Transverse colon (tissue), 4 donors: ENCODE measurements around the gene TP53BP2. TPM values are rescaled to one million over a fixed set of nuclear protein-coding genes. Genes with fewer than 3 reads are reported as not detected.

ENCODE experiments used
- DNase-seq: peaks from one replicate; pipeline ENCODE4 v3.0.0-alpha.2; 2019
- H3K27ac ChIP-seq, 4 donors: fragments of 200-600 bp; sonication (generic); 2 replicates each; pipeline ENCODE4 v1.5.1; 2016 to 2018; ENCODE audit warnings: inconsistent platforms in 4 of 4
- H3K27me3 ChIP-seq: fragments of 200-600 bp; sonication (generic); 2 replicates; pipeline ENCODE4 v1.5.1; 2017; ENCODE audit warnings: inconsistent platforms
- H3K36me3 ChIP-seq, 4 donors: fragments of 200-600 bp; sonication (generic); 2 replicates each; pipeline ENCODE4 v1.5.1; 2017 to 2019; ENCODE audit warnings: inconsistent platforms in 4 of 4
- H3K4me1 ChIP-seq, 4 donors: fragments of 200-600 bp; sonication (generic); 2 replicates each; pipeline ENCODE4 v1.5.1; 2017 to 2020; ENCODE audit warnings: inconsistent platforms in 4 of 4
- H3K4me3 ChIP-seq, 4 donors: fragments of 200-600 bp; sonication (generic); 1 replicate in 1 of 4; 2 replicates in 3 of 4; pipeline versions ENCODE4 v1.5.1 to v1.6.1; 2017 to 2019; ENCODE audit warnings: inconsistent platforms in 4 of 4
- H3K9me3 ChIP-seq, 2 donors: fragments of 200-600 bp; sonication (generic); 2 replicates each; pipeline ENCODE4 v1.5.1; 2017 to 2019; ENCODE audit warnings: inconsistent platforms in 2 of 2
- CTCF ChIP-seq, 5 experiments: fragments of 200-600 bp in 3 of 5; fragments of 450-650 bp in 2 of 5; sonication (generic) in 3 of 5; IDR thresholded peaks; 1 replicate in 2 of 5; 2 replicates in 3 of 5; pipeline ENCODE4 v1.5.1; 2016 to 2017; ENCODE audit warnings: antibody characterized with exemption in 5 of 5, inconsistent platforms in 3 of 5, mild to moderate bottlenecking in 2 of 5, moderate library complexity in 1 of 5
- EP300 ChIP-seq: sonication (generic); formaldehyde crosslinking; IDR thresholded peaks from one replicate; pipeline ENCODE4 v1.6.1; 2017; ENCODE audit warnings: antibody characterized with exemption, low read depth
- POLR2A ChIP-seq: fragments of 450-650 bp; IDR thresholded peaks from one replicate; pipeline ENCODE4 v1.6.1; 2016; ENCODE audit warnings: antibody characterized with exemption, mild to moderate bottlenecking, moderate library complexity
- POLR2AphosphoS5 ChIP-seq, 3 donors: sonication (generic); formaldehyde crosslinking; IDR thresholded peaks; one replicate each; pipeline ENCODE4 v1.6.1; 2016; ENCODE audit warnings: antibody characterized with exemption in 3 of 3
- WGBS, 2 donors: methylation state at CpG; one replicate each; pipeline ENCODE4 v1.1.5; 2018; ENCODE audit warnings: low coverage in 1 of 2; 5-methylcytosine and 5-hydroxymethylcytosine counted together
- in situ Hi-C, 4 donors: fragments of 200-750 bp; cut with MboI; loops; one replicate each; pipeline versions ENCODE4 v1.15.0 to v1.15.1; 2017; ENCODE audit warnings: low sequenced_read_pairs in 3 of 4, low pct_ligation_motif_present in 1 of 4, low pct_unique_long_range_greater_than_20kb in 1 of 4
- intact Hi-C: fragments of 100-400 bp; cut with DNase I; formaldehyde crosslinking; loops from one replicate; pipeline ENCODE4 v1.15.1; 2023; ENCODE audit warnings: low total_unique reads
- total RNA-seq, 4 donors: library from RNA; depleted of rRNA; stranded (reverse); fragments of >200 nt; gene quantifications; one replicate each; pipeline ENCODE4 v1.1.0, GENCODE V29; 2016

The TP53BP2 gene
- total RNA-seq, 4 donors from 2014 or later, result 11.9 to 82.7 (median 31.2) TPM

DNA sequence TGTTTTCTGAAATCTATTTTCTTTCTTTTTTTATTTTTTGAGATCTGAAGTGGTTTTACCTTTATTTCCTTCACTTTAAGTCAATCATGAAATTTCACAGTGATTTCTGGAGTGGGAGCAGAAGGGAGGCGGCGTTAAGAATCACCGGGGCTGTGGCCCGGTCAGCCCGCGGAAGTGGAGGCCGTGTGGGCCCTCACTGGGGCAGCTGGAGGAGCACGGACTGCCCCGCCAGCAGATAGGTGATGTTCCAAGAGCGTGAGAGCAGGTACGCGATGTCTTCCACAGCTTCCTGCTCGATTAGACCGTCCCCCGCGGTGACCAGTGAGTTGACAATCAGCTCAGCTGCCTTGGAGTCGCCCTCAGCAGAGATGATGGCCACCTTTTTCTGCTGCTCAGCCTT lies 10.6 kb upstream of the TP53BP2 start:
- Histone ChIP-seq H3K27ac (no peak overlapping the region), H3K4me3 (no peak overlapping the region), H3K36me3 (no peaks in the 10 kb centered on the region), H3K27me3 (no peaks in the 10 kb centered on the region), H3K9me3 (no peaks in the 10 kb centered on the region), H3K4me1 (no peaks in the 10 kb centered on the region)
- no peak for DNase-seq
- intact Hi-C loops (no loop called here), in situ Hi-C loops (no loop called here)
- 95% methylated on average over 17 of the region's 17 CpGs; no CpG with 5 or more reads in 1 of the 2 donors for WGBS, 2 donors
- no peak for TF ChIP-seq EP300
- TF ChIP-seq POLR2A, result no peak

DNA sequence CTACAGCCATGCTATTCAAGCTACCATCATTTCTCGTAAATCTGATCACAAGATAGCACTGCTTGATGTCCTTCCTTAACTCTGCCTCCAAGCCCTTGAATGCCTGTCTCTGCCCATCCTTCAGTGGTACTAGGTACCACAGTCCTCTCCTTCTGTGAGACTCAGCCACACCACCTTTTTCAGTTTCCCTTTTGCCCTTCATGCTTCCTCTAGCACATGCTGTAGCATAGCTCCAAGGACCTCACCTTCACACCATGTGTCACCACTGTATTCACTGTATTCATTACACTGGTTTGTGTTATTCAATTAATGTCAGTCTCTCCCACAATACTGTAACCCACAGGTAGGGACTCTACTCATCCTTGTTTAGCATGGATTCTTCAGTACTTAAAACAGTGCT lies 8.0 kb upstream of the TP53BP2 start:
- H3K4me3 ChIP-seq, result no peak overlapping the region
- WGBS, 2 donors, result 91 to 100% methylated on average over 1 of the region's 1 CpG
- DNase-seq, result no peak
- H3K4me1 ChIP-seq, result no peaks in the 10 kb centered on the region
- no peaks in the 10 kb centered on the region for H3K27me3 ChIP-seq
- in situ Hi-C loops (no loop called here), intact Hi-C loops (no loop called here)
- TF ChIP-seq POLR2A, result no peak
- TF ChIP-seq POLR2AphosphoS5 (IDR thresholded peaks at IDR 0.05), result no peak
- TF ChIP-seq EP300, result no peak
- no peak for TF ChIP-seq CTCF (IDR thresholded peaks at IDR 0.05)
- no peaks in the 10 kb centered on the region for H3K36me3 ChIP-seq
- H3K27ac ChIP-seq, result no peak overlapping the region
- no peaks in the 10 kb centered on the region for H3K9me3 ChIP-seq

DNA sequence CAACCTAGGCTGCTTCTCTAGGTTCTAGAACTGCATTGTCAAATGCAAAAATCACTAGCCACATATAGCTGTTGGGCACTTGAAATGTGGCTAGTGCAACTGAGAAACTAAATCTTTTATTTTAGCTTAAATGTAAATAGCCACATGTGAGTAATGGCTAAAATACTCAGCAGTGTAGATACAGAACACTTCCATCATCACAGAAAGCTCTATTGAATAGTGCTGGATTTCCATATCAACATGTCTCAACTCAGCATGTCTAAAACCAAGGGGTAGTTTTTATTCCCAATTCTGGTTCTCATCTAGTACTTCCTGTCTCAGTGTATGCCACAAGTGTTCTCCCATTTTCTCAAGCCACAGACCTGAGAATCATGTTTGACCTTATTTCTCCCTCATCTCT lies 7.5 kb upstream of the TP53BP2 start:
- no peak for TF ChIP-seq POLR2A
- no peak for TF ChIP-seq EP300
- TF ChIP-seq POLR2AphosphoS5 (IDR thresholded peaks at IDR 0.05), result no peak
- no peak for TF ChIP-seq CTCF (IDR thresholded peaks at IDR 0.05)
- Histone ChIP-seq H3K36me3 (no peaks in the 10 kb centered on the region), H3K4me1 (no peaks in the 10 kb centered on the region), H3K27ac (no peak overlapping the region), H3K9me3 (no peaks in the 10 kb centered on the region), H3K27me3 (no peaks in the 10 kb centered on the region), H3K4me3 (no peak overlapping the region)
- intact Hi-C loops (no loop called here), in situ Hi-C loops (no loop called here)
- no peak for DNase-seq

- in situ Hi-C loops (no loop called here), intact Hi-C loops (no loop called here)
- no peak overlapping the region for H3K27ac ChIP-seq
- H3K27me3 ChIP-seq, result no peaks in the 10 kb centered on the region
- no peaks in the 10 kb centered on the region for H3K9me3 ChIP-seq
- no peak for DNase-seq
- WGBS, 2 donors, result 74 to 75% methylated on average over 1 of the region's 1 CpG
- no peaks in the 10 kb centered on the region for H3K36me3 ChIP-seq
- TF ChIP-seq EP300 (no peak), CTCF (IDR thresholded peaks at IDR 0.05) (no peak), POLR2AphosphoS5 (IDR thresholded peaks at IDR 0.05) (no peak), POLR2A (no peak)
- peaks cover 0 to 2% (median under 1%) of the 10 kb centered on the region in 4 donors for H3K4me1 ChIP-seq
- H3K4me3 ChIP-seq, result no peak overlapping the region
These were observed 6.6 kb upstream of the TP53BP2 start for GRCh38 chr1:223852337-223852736.
